ENCODE measurements around the gene INPP5B. TPM values are rescaled to one million over a fixed set of nuclear protein-coding genes. Genes with fewer than 3 reads are reported as not detected.

INPP5B gene
- total RNA-seq, 4 donors from 2014 or later, result 6.2 to 20.4 (median 13.7) TPM

- H3K27ac ChIP-seq, result peak overlapping the region; percentile 92 to 99 (median 94)
- no peak for DNase-seq
- peak overlapping the region; percentile 72 to 98 (median 77) for H3K4me3 ChIP-seq
- H3K27me3 ChIP-seq, result no peaks in the 10 kb centered on the region
- 1 to 2% methylated on average over 12 to 17 of the region's 21 CpGs for WGBS, 2 donors
- peaks cover 0 to 65% (median 0%) of the 10 kb centered on the region in 3 donors for H3K36me3 ChIP-seq
- no peaks in the 10 kb centered on the region for H3K9me3 ChIP-seq
- TF ChIP-seq, protein P1, sequence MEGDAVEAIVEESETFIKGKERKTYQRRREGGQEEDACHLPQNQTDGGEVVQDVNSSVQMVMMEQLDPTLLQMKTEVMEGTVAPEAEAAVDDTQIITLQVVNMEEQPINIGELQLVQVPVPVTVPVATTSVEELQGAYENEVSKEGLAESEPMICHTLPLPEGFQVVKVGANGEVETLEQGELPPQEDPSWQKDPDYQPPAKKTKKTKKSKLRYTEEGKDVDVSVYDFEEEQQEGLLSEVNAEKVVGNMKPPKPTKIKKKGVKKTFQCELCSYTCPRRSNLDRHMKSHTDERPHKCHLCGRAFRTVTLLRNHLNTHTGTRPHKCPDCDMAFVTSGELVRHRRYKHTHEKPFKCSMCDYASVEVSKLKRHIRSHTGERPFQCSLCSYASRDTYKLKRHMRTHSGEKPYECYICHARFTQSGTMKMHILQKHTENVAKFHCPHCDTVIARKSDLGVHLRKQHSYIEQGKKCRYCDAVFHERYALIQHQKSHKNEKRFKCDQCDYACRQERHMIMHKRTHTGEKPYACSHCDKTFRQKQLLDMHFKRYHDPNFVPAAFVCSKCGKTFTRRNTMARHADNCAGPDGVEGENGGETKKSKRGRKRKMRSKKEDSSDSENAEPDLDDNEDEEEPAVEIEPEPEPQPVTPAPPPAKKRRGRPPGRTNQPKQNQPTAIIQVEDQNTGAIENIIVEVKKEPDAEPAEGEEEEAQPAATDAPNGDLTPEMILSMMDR (IDR thresholded peaks at IDR 0.05), result no peak
- TF ChIP-seq POLR2A (IDR thresholded peaks at IDR 0.05), result no peak
- peaks cover 5 to 80% (median 27%) of the 10 kb centered on the region in 3 donors for H3K4me1 ChIP-seq
- intact Hi-C loops (cut with DNase I), result loop anchor here (5.0 kb wide), 1 partner anchor 52 kb away; the partner anchor contains the start of genes C1orf122 and YRDC
Observed at GRCh38 chr1:37858931-37859506, 87.8 kb downstream of the INPP5B start.

DNA sequence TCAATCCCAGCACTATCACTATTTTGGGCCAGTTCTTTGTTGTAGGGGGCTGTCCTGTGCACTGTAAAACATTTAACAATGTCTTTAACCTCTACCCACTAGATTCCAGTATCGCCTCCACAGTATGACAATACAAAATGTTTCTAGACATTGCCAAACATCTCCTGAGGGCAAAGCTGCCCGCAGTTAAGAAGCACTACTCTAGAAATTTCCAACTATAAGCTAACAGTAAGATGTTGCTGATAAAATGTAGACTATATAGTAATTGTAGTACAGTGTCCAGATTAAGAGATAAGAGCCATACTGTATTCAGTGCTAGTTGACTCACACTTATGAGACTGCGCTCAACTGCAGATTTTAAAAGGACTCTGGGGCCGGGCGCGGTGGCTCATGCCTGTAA lies 92.4 kb downstream of the INPP5B start:
- no peaks in the 10 kb centered on the region for H3K27me3 ChIP-seq
- no peak for DNase-seq
- intact Hi-C loops (cut with DNase I), result no loop called here
- H3K36me3 ChIP-seq, result peaks cover 0 to 46% (median 0%) of the 10 kb centered on the region in 3 donors
- no peaks in the 10 kb centered on the region for H3K9me3 ChIP-seq
- H3K27ac ChIP-seq, result no peak overlapping the region
- peaks cover 10 to 95% (median 47%) of the 10 kb centered on the region in 3 donors for H3K4me1 ChIP-seq
- 87 to 93% methylated on average over 6 of the region's 6 CpGs for WGBS, 2 donors
- no peak for TF ChIP-seq POLR2A (IDR thresholded peaks at IDR 0.05)
- no peak overlapping the region for H3K4me3 ChIP-seq

DNA sequence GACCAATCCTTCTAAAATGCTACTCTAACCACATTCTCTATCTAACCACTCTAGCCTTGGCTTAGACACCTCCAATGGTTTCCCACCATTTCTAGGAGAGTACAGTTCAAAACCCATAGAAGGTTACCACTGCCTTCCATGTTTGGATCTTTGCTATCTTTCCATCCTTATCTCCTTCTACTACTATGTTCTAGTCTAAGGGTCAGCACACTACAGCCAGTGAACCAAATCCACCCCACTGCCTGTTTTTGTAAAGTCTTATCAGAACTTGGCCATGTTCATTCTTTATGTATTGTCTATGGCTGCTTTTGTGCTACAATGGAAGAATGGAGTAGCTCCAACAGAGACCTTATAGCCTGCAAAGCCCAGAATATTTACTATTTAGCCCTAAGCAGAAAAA lies 93.7 kb downstream of the INPP5B start:
- Histone ChIP-seq H3K4me3 (no peak overlapping the region), H3K9me3 (no peaks in the 10 kb centered on the region), H3K36me3 (peaks cover 0 to 46% (median 0%) of the 10 kb centered on the region in 3 donors), H3K27me3 (no peaks in the 10 kb centered on the region), H3K4me1 (peaks cover 11 to 98% (median 41%) of the 10 kb centered on the region in 3 donors), H3K27ac (no peak overlapping the region)
- TF ChIP-seq, protein P1 (IDR thresholded peaks at IDR 0.05), result no peak
- no peak for TF ChIP-seq POLR2A (IDR thresholded peaks at IDR 0.05)
- intact Hi-C loops (cut with DNase I), result no loop called here
- DNase-seq, result no peak

DNA sequence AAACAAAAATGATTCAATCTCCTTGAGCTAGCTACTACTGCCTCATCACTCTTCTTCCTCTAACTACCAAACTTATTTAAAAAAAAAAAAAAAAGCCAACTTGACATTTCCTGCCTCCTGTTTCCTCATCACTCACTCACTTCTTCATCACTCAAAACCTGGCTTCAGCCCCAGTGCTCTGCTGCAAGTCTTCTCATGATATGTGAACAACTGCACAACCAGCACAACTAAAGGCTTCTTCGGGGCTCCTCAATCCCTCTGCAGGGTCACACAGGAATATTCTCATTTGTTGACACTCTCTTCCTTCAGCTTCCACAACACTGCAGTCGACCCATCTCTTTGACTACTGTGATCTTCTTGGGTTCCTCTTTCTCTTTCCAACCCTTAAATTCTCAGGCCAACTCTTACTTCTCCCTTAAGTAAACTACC lies 95.1 kb downstream of the INPP5B start:
- H3K27ac ChIP-seq, result peak overlapping the region; percentile 37 to 80 (median 64)
- 60 to 62% methylated on average over 2 of the region's 2 CpGs for WGBS, 2 donors
- TF ChIP-seq POLR2A (IDR thresholded peaks at IDR 0.05), result no peak
- TF ChIP-seq, protein P1 (IDR thresholded peaks at IDR 0.05), result no peak
- peaks cover 11 to 94% (median 43%) of the 10 kb centered on the region in 3 donors for H3K4me1 ChIP-seq
- no peak for DNase-seq
- no peaks in the 10 kb centered on the region for H3K9me3 ChIP-seq
- H3K4me3 ChIP-seq, result no peak overlapping the region
- no peaks in the 10 kb centered on the region for H3K27me3 ChIP-seq
- intact Hi-C loops (cut with DNase I), result no loop called here
- peaks cover 0 to 43% (median 0%) of the 10 kb centered on the region in 3 donors for H3K36me3 ChIP-seq

DNA sequence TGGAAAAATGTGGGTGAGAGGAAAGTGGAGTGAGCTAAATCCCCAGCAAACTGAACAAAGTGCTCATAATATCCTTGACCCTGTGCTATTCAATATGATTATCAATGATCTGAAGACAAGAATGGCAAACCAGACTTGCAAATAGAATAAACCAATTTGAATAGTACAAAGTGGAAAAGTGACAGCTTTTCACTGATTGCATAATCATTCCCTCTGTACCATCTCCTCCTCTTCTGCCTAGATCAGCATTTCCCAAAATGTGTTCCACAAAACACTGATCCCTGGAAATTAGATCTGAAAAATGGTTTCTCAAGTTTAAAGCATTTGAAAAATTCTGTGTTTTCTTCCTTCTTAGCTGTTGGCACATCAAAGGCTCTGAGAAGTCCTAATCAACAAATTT lies 95.6 kb downstream of the INPP5B start:
- Histone ChIP-seq H3K4me3 (no peak overlapping the region), H3K27ac (peak overlapping the region; percentile 37 to 80 (median 64)), H3K27me3 (no peaks in the 10 kb centered on the region), H3K4me1 (peaks cover 11 to 94% (median 41%) of the 10 kb centered on the region in 3 donors), H3K36me3 (peaks cover 0 to 43% (median 0%) of the 10 kb centered on the region in 3 donors), H3K9me3 (no peaks in the 10 kb centered on the region)
- DNase-seq, result no peak
- TF ChIP-seq POLR2A (IDR thresholded peaks at IDR 0.05), result no peak
- TF ChIP-seq, protein P1 (IDR thresholded peaks at IDR 0.05), result no peak
- intact Hi-C loops (cut with DNase I), result no loop called here
